ENCODE data around the gene OR1D2. TPM values are rescaled to one million over a fixed set of nuclear protein-coding genes. Genes with fewer than 3 reads are reported as not detected.
"Not testable (repeated sequence)": the region's sequence is repeated elsewhere in the genome, so short reads cannot be mapped to it uniquely, and the experiment has no call there.

Gene OR1D2
- polyA plus RNA-seq, 1 donor (not counting 4 experiments of a cell fraction or from before 2014, with no cell fraction given), result not detected

- H4K20me1 ChIP-seq (ENCODE audit: control insufficient read depth, extremely low read depth, insufficient read depth, low read length); DNase-seq (ENCODE audit: low read depth, low spot score); H3K9me3 ChIP-seq (ENCODE audit: control insufficient read depth, low read depth, low read length); FAIRE-seq; H3K4me1 ChIP-seq (ENCODE audit: control insufficient read depth, extremely low read depth, insufficient read depth, low read length); H3K79me2 ChIP-seq (ENCODE audit: control insufficient read depth, insufficient read depth, low read length); H3K36me3 ChIP-seq (ENCODE audit: control insufficient read depth in 2 of 2, extremely low read depth in 1 of 2, insufficient read depth in 2 of 2, low read length in 2 of 2); H3K27me3 ChIP-seq (ENCODE audit: control insufficient read depth, extremely low read depth, insufficient read depth, low read length); dilution Hi-C loops (cut with MboI; ENCODE audit: extremely low pct_ligation_motif_present, low sequenced_read_pairs); H3K9ac ChIP-seq (ENCODE audit: control insufficient read depth, extremely low read depth, insufficient read depth, low read length); H3K27ac ChIP-seq (ENCODE audit: control insufficient read depth, insufficient read depth, low read length); H3K4me3 ChIP-seq (ENCODE audit: control insufficient read depth in 2 of 3, extremely low read depth in 1 of 3, insufficient read depth in 2 of 3, low read depth in 1 of 3, low read length in 3 of 3); H3K4me2 ChIP-seq (ENCODE audit: control insufficient read depth, extremely low read depth, insufficient read depth, low read depth, low read length); H2AFZ ChIP-seq (ENCODE audit: control insufficient read depth, low read length); H3K9me1 ChIP-seq (ENCODE audit: control insufficient read depth, extremely low read depth, insufficient read depth, low read length): not testable (repeated sequence)
Observed at GRCh38 chr17:3062824-3063377, 41.3 kb downstream of the OR1D2 start.

- H3K9me1 ChIP-seq (ENCODE audit: control insufficient read depth, extremely low read depth, insufficient read depth, low read length); H3K9ac ChIP-seq (ENCODE audit: control insufficient read depth, extremely low read depth, insufficient read depth, low read length); DNase-seq (ENCODE audit: low read depth, low spot score); H3K79me2 ChIP-seq (ENCODE audit: control insufficient read depth, insufficient read depth, low read length); dilution Hi-C loops (cut with MboI; ENCODE audit: extremely low pct_ligation_motif_present, low sequenced_read_pairs); H2AFZ ChIP-seq (ENCODE audit: control insufficient read depth, low read length); H3K27me3 ChIP-seq (ENCODE audit: control insufficient read depth, extremely low read depth, insufficient read depth, low read length); FAIRE-seq; H3K27ac ChIP-seq (ENCODE audit: control insufficient read depth, insufficient read depth, low read length); H3K36me3 ChIP-seq (ENCODE audit: control insufficient read depth in 2 of 2, extremely low read depth in 1 of 2, insufficient read depth in 2 of 2, low read length in 2 of 2); H4K20me1 ChIP-seq (ENCODE audit: control insufficient read depth, extremely low read depth, insufficient read depth, low read length); H3K9me3 ChIP-seq (ENCODE audit: control insufficient read depth, low read depth, low read length); H3K4me3 ChIP-seq (ENCODE audit: control insufficient read depth in 2 of 3, extremely low read depth in 1 of 3, insufficient read depth in 2 of 3, low read depth in 1 of 3, low read length in 3 of 3); H3K4me1 ChIP-seq (ENCODE audit: control insufficient read depth, extremely low read depth, insufficient read depth, low read length); H3K4me2 ChIP-seq (ENCODE audit: control insufficient read depth, extremely low read depth, insufficient read depth, low read depth, low read length): not testable (repeated sequence)
Observed at GRCh38 chr17:3054868-3055267, 49.4 kb downstream of the OR1D2 start.

GRCh38 chr17:3049705-3050295 is 54.4 kb downstream of the OR1D2 start:
- H3K9ac ChIP-seq (ENCODE audit: control insufficient read depth, extremely low read depth, insufficient read depth, low read length), result no peak overlapping the region
- DNase-seq (ENCODE audit: low read depth, low spot score) (no peak), FAIRE-seq (no peak)
- H3K27ac ChIP-seq (ENCODE audit: control insufficient read depth, insufficient read depth, low read length), result no peak overlapping the region
- dilution Hi-C loops (cut with MboI; ENCODE audit: extremely low pct_ligation_motif_present, low sequenced_read_pairs), result no loop called here
- no peak for TF ChIP-seq EZH2 (IDR thresholded peaks at IDR 0.05; ENCODE audit: low read length)
- TF ChIP-seq CTCF (optimal IDR thresholded peaks at IDR 0.05 in 1 of 3, IDR thresholded peaks at IDR 0.05 in 1 of 3, conservative IDR thresholded peaks at IDR 0.05 in 1 of 3; ENCODE audit: extremely low read depth in 1 of 3, insufficient read depth in 2 of 3, low read length in 3 of 3), result no peak
- H3K36me3 ChIP-seq (ENCODE audit: control insufficient read depth in 2 of 2, extremely low read depth in 1 of 2, insufficient read depth in 2 of 2, low read length in 2 of 2), result no peaks in the 10 kb centered on the region
- peak overlapping the region; percentile 96 for H3K4me2 ChIP-seq (ENCODE audit: control insufficient read depth, extremely low read depth, insufficient read depth, low read depth, low read length)
- no peak overlapping the region for H2AFZ ChIP-seq (ENCODE audit: control insufficient read depth, low read length)
- H3K79me2 ChIP-seq (ENCODE audit: control insufficient read depth, insufficient read depth, low read length), result no peaks in the 10 kb centered on the region
- no peaks in the 10 kb centered on the region for H3K9me3 ChIP-seq (ENCODE audit: control insufficient read depth, low read depth, low read length)
- no peaks in the 10 kb centered on the region for H4K20me1 ChIP-seq (ENCODE audit: control insufficient read depth, extremely low read depth, insufficient read depth, low read length)
- H3K4me1 ChIP-seq (ENCODE audit: control insufficient read depth, extremely low read depth, insufficient read depth, low read length), result peaks cover 12% of the 10 kb centered on the region
- H3K9me1 ChIP-seq (ENCODE audit: control insufficient read depth, extremely low read depth, insufficient read depth, low read length), result no peaks in the 10 kb centered on the region
- H3K4me3 ChIP-seq (ENCODE audit: control insufficient read depth in 2 of 3, extremely low read depth in 1 of 3, insufficient read depth in 2 of 3, low read depth in 1 of 3, low read length in 3 of 3), result peak overlapping the region; percentile 70 to 95 (median 92)
- no peaks in the 10 kb centered on the region for H3K27me3 ChIP-seq (ENCODE audit: control insufficient read depth, extremely low read depth, insufficient read depth, low read length)

All from keratinocyte (primary cell).